ENCODE results near the gene TEX29.

TEX29 gene

DNA sequence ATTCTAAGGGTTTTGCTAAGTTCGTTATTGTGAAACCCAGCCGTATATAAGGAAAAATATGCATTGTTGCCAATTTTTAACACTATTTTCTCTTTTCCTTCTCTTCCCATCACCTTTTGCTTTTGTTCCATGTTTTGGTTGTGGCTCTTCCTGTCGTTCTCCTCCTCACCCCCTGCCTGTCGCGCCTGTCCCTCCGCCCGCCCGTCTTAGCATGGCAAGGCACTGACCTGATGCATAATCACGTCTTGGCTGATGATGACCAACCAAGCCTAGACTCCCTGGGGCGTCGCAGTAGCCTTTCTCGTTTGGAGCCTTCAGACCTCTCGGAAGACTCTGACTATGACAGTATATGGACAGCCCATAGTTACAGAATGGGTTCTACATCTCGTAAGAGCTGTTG, 28.5 kb upstream of the TEX29 start:
- DNase-seq (ENCODE audit: low spot score): no peak

DNA sequence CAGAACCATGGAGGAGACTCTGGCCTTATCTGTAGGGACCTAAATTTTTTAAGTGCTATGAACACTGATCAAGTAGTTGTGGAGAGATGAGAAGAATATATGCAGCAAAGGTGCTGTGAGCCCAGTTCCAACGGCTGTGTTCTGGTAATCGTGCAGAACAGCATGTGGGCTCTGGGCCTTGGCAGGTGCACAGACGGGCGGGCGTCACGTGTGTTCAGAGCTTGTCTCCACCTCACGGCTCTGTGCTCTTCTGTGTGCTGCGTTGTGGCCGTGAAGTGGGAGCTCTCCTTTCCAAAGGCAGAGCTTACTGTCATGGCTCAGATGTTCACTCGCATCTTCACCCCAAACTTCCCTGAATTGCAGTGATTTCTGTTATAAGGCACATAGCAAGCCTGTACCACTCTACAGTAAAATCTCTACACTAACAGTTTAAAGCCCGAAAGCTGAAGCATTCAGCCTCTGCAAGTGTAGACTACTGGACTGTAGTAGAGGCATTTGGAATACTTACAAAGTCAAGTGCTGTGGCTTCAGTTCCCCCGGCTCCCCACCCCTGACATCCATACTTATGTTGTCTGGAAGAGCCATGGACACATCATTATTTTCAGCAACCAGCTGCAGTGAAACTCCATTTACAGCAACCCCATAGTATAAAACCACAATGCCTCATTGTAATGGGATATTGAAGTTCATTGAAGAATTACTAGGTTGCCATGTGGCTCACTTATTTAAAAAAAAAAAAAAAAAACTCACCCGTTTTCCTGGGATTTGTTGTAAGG, 27.5 kb upstream of the TEX29 start:
- no peak for DNase-seq (ENCODE audit: low spot score)

DNA sequence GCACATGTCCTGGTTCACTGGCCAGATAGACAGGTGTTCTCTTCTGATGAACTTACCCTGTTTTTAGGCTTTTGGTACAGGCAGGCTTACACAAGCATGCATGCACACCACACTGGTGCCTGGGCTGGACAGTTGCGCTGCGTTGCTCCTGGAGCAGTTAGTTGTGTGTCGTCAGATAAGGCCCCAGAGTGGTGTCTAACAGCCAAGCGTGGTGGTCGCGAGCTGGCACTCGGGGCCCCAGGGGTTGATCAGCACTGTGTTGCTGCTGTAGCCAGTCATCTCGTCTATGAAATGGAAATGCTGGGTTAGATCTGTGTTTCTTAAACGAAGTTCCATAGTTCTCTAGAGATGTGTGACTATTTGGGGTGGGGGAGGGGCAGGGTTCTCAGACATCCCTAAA, 24.6 kb upstream of the TEX29 start:
- no peak for DNase-seq (ENCODE audit: low spot score)

DNA sequence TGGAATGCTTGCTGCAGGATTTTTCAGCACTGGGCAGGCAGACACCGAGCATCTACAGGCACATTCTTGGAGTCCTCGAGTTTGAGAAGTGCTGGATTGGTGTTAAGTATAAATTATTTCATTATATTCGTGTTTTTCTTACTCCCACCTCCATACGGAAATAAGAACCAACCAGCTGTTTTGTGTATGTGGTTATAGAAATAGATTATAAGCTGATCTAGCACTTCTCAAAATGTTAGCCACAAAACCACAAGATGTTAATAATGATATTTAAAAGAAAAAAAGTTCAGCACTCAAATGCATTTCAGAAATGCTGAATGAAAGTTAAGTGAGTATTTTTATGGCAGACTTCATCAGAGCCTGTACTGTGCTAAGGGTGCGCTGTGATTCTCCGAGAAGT, 24.0 kb upstream of the TEX29 start:
- no peak for DNase-seq (ENCODE audit: low spot score)

DNA sequence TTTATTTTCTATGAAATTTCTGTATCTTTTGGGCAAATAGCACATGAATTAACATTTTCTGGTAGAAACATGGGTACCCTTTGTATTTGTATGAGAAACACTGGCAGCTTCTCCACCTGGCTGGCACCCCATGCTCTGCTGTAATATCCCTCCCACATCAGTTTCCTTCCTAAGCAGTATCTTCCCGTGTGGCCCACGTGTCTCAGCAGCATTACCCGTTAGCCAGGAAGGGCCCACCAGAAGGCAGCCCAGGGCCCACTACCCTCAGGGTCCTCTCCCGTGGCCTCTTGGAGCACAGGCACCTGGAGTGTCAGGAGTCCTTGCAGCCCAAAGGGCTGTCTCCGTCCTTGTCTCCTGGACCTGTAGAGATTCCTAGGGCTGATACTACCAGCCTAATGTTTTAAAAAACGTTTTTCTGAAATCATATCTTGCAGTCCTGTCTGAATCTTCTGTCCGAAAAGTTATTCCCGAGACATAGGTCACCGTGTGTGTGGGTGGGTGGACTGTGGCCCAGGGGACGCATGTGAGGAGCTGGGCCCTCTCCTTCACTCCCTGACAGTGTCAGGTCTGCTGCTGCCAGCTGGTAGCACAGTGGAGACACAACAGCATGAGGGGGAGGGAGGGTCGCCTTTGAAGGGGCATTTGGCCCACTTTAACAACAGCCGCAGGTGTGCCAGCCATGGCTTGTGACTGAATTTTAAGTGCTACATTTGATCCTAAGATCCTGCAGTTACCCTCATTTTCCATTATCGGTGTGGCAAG, 22.0 kb upstream of the TEX29 start:
- DNase-seq (ENCODE audit: low spot score): no peak

DNA sequence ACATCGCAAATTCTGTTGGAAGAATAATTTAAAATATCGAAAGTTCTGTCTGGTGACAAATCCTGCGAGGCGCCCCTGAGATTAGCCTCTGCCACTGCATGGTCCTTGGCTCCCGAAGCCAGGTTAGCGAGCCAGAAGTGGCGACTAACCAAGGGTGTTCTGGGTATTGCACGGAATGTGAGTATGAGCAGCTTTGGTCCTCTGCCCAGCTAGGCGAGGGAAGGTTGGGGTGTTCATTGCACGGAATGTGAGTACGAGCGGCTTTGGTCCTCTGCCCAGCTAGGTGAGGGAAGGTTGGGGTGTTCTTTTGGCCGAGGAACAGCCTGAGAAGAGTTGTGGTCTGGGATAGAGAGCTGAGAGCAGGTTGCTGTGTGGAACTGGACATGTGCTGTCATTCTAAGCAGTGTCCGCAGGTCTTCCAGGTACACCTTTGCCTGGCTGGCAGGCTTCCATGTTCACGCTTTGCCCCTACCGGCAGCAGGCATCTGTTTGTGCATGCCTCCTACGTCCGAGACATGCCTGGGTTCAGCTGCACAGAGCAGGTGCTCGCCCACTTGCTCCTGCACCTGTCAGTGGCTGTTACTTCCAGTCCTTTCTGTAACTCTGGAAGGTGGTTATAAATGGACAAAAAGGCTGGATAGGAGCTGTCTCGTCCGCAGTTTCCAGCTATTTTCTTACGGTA, 18.3 kb upstream of the TEX29 start:
- DNase-seq (ENCODE audit: low spot score): no peak

DNA sequence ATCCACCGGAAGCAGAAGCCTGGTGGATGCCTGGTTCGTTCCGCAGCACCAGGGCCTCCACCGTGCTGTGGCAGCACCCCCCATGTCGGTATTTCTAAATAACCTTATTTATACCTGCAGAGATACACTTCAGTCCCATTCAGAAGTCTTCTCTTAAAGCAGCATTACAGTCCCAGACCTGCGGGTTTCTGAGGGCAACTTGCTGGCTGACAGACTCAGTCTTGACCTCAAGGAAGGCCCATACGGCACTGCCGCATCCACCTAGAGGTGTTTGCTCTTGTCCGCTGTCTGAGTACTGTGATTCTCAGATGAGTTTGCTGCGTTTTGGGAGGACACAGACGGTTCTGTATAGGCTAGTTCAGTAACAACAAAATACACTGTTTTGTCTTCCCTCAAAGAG, 16.9 kb upstream of the TEX29 start:
- DNase-seq (ENCODE audit: low spot score): no peak

DNA sequence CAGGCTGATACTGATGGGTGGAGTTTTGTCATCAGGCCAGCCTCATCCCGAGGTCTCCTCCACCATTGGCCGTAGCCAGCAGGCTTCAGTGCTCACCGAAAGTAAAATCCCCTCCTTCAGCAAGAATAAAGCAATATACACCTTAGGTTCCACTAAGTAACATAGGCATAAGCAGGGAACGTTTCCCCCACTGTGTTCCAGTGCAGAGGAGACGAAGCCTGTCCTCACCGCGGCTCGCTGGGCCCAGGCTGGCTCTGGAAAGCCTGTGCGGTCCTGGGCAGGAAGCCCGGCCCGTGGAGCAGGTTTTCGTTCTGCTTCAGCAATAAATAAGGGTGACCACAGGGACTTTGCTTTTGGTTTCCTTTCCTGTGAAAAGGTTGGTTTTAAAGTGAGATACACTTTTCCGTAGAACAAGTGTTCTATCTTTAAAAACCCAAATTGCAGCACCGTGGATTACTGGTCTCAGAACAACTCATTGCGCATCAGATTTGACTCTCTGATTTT, 16.3 kb upstream of the TEX29 start:
- no peak for DNase-seq (ENCODE audit: low spot score)

DNA sequence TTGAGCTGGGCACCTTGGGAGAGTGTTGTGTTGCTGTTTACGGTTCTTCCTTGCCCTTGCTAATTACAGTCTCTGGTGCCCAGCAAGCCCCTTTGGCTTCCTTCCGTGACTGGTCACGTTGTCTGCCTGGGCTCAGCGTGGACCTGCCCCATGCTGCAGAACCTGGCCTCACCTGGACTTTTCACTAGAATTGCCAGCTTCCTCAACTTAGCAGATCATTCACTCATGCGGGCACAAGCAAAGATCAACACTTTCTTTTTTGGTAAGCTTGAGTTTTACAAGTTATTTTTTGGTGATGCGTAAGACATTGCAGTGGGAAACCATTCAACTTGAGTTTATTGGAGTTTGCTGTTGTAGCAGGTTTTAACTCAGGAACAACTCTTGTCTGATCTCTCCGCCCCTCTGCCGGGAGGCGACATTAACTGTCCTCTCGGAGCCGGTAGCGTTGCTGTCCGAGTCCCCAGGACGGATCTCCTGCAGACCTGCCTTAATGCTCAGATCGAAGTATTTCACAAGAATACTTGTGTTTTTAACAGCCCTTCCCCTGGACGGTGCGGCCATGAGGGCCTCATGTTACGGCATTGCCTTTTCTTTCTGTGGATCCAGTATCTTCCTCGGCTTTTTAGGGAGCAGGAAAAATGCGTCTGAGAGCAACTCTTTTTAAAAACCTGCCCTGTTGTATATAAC, 15.7 kb upstream of the TEX29 start:
- DNase-seq (ENCODE audit: low spot score): no peak

DNA sequence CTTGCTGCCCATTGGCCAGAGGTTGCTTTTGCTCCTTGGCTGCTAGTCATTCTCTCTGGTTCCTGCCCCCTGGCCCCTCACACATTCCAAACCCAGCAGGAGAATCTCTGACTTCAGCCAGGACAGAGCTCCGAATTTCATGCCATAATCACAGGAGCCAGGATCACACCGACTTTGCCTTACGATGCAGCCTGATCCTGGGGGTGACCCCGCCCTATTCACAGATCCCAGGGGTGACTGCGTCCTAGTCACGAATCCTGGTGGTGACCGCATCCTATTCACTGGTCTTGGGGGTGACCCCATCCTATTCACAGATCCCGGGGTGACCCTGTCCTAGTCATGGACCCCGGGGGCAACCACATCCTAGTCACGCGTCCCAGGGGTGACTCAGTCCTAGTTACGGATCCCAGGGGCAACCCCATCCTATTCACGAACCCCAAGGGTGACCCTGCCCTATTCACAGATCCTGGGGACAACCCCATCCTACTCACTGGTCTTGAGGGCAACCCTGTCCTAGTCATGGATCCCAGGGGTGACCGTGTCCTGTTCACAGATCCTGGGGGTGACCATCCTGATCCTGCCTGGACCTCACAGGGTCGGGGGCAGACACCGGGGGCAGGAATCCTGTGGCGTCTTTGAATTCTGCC, 7.4 kb upstream of the TEX29 start:
- no peak for DNase-seq (ENCODE audit: low spot score)

DNA sequence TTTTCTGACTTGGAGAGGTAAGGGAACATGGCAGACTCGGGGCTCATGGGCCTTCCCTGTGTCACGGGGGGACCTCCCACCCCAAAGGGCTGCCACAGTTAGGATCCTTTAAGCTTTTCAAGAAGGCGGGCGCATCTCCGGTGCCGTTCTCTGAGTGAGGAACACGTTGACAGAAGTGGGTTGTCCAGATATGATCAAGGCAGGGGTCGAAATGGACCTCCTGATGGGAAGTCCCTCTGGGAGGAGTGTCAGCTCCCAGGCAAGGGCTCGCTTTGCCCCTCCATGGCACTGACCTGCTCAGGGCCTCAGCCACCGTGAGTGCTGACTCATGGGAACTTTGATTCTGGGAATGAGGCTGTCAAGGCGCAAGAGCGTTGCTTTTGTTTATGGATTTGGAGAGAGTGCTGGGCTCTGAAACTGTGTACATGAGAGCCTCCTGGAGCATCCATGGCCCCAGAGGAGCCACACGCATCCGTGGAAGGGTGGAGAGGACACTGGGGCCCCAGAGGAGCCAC, 6.5 kb upstream of the TEX29 start:
- DNase-seq (ENCODE audit: low spot score): no peak

DNA sequence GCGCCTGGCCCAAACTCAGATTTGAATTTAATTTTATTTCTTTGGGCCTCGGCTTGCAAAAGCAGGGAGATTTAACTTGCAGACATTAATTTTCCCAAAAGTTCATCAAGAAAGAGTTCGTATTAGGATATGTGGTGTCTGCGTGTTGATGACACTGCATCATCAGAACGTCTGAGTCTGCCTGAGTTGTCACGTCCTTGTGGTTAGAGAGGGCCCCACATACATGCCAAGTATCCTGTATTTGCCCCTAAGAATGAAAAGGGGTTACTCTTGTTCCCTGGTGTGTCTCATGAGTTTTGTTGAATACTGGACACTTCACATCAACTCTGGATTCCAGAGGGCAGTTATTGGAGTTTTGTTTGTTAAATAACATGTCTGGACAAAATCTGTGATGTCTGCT, 5.6 kb upstream of the TEX29 start:
- no peak for DNase-seq (ENCODE audit: low spot score)

DNA sequence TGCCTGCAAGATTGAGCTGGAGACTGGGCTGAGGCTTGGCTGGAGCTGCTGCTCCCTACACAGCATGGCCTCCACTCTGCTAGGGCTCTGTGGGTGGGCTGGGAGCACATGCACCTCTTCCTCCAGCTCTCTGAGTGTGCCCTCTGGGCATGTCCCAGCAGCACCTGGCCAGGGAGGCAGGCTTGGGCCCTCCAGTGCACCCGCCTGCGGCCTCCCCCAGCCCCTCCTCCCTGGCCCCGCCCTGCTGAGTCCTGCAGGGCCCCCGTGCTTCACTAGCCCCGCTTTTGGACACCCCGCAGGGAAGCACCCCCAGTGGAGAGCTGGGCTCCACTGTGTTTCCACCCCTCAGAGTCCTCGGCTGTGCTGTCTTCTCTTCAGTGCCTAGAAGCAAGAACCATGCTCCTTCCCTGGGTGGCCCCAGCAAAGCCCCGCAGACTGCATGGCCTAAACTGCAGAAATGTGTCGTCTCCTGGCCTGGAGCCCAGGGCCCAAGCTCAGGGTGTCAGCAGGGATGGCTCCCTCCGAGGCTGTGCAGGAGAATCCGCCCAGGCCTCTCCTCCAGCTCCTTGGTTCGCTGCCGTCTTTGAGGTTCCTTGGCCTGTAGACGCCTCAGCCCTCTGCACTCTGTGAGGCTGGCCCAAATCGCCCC, 5.0 kb upstream of the TEX29 start:
- no peak for DNase-seq (ENCODE audit: low spot score)

DNA sequence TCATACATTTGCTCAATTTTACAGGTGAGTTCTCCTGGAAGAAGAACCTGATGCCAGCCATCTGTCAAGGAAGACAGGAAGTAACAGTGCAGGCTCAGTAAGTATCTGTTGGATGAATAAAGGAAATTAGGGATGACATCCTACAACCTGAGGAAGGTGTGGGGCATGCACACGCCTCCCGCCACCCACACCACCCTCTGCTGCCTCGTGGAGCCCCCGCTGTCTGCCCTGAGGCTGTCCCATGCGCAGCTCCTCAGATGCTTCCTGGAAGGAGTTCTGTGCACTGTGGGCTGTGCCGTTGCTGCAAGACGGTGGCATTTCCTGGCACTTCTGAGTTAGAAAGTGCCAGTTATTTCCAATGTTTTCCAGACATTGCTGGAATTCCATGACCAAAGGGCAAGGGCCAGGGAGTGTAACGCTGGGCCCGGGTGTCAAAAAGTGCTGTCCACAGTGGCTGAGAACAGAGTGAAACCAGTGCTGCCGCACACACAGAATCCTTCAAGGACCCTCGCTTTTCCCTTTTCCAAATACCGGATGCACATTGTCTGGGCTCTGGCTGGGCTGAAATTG, 4.2 kb upstream of the TEX29 start:
- no peak for DNase-seq (ENCODE audit: low spot score)

DNA sequence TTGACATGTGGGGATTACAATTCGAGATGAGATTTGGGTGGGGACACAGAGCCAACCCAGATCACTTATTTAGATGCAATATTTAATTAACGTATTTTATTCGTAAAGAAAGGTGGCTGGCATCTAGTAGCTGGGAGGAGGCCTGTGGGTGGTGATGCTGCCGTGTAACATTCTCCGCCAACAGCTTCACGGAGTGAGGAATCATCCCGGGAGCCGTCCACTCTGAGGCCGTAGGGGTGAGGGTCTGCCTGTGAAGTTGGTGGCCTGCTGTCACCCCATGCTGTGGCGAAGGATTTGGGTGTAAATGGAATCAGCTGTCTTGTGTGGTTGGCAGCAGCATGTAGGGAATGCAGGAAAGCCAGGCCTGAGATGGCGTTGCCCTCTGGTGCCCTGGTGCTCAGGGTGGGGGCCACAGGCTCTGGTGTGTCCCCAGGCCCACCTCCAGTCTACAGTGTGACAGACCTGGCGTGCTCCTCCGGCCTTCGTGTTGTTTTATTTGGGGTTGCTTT, 3.3 kb upstream of the TEX29 start:
- no peak for DNase-seq (ENCODE audit: low spot score)

DNA sequence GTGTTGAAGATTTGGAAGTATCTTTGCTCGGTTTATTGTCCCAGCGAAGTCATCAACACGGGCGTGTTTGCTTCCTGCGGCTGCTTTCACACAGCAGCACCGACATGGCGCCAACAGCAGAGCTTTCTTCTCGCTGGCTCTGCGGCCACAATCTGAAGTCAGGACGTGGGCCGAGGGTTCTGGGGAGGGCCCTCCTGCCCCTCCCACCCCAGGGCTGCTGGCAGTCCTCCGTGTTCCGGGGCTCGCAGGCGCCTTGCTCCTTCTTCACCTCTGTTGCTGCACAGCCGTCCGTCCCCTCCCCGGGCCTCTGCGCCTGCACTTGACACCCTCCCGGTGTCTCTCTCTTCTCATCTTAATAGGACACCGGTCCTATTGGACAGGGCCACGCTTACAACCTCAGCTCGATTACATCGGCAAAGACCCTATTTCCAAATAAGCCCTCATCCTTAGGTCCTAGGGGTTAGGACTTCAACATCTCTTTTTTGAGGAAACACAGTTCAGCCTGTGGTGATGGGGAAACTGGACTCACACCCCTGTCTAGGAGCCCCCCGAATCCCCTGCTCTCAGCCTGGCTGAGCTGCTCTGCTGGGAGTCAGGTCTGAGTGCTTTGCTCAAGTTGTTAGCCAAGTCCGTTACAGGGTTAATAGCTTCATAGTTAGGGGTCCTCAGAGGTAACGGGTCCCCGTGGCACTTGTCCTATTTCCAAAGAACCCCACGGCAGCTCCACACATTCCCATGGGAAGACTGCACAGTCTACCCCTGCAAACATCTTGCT, 2.7 kb upstream of the TEX29 start:
- DNase-seq (ENCODE audit: low spot score): no peak

DNA sequence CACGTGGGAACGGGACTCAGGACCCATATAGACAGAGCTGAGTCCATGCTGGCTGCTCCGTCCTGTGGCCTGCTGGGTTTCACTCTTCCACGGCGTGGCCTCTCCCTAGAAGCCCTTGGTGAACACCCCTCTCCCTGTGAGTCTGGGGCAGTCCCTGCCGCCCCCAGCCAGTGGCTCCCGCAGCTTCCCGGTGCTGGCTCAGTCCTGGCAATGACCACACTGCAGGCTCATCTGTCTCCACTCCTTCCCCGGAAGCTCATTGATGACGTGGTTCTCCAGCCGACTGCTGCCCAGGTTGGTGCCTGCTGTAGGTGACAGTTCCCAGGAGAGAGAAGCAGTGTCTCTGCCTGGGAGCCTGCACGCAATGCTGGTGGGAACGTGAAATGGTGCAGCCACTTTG, 2.1 kb upstream of the TEX29 start:
- DNase-seq (ENCODE audit: low spot score): no peak

DNA sequence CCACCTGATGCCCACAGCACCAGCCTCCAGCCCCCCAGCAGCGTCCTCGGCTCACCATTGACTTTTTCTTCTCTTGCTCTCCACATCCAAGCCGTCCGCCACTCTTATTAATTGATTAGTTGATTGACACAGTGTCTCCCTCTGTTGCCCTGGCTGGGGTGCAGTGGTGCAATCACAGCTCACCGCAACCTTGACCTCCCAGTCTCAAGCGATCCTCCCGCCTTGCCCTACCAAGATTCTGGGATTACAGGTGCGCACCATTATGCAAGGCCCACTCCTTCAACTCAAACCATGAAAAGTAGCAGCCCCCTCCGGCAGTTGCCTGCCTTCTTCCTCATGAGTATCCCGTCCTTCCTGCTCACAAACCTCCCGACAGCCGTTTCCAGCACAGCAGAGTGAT, 921 bp upstream of the TEX29 start:
- DNase-seq (ENCODE audit: low spot score): no peak

DNA sequence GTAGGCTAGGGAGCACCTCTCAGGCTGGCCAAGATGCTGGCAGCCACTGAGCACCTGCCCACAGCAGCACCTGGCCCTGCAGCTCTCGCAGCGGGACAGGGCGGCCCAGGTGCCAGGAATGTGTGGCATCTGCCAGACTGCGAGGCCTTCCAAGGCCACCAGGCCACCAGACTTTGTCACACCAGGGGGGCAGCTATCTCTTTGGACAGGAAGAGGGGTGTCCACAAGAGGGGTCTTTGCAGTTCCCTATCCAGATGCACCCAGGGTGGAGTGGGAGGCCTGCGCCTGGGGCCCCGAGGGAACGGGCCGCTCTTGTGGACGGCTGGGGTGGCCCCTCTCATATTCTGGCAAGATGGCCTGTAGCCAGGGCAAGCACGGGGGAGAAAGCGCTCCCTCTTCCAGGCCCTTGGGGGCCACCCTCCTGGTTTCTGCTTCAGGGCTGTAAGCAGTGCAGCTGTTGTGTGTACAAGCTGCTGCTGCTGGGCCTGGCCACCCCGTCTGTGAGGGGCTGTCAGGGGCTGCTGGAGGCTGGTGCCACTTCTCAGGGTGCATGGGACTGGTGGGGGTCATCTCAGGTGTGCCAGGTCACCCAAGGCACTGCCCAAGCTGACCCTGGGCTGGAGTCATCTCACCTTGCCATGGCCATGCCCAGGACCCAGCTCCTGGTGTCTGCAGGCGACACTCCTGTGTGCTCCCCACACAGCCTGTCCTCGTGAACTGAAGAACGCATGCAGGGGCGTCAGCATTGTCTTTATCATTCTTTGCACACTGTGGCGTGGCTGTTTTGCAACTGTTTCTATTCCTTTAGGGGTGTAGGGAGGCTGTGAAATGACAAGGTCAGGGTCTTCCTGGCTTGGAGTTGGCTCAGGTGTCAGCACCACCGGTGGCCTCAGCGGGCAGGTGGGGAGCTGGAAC, 1.8 kb downstream of the TEX29 start:
- DNase-seq (ENCODE audit: low spot score): no peak
